NOMO-1 (cell line): ENCODE measurements around the gene C1QC.
A peak's percentile ranks its signal among the peaks of the same experiment; 100 is the strongest.
"Not testable (repeated sequence)": the region's sequence is repeated elsewhere in the genome, so short reads cannot be mapped to it uniquely, and the experiment has no call there.

Source experiments
- DNase-seq, 2 experiments: peaks; one replicate each; lab custom pipeline; 2025; ENCODE audit not compliant: unreplicated experiment in 2 of 2; lab: John Stamatoyannopoulos, UW

The C1QC gene

DNA sequence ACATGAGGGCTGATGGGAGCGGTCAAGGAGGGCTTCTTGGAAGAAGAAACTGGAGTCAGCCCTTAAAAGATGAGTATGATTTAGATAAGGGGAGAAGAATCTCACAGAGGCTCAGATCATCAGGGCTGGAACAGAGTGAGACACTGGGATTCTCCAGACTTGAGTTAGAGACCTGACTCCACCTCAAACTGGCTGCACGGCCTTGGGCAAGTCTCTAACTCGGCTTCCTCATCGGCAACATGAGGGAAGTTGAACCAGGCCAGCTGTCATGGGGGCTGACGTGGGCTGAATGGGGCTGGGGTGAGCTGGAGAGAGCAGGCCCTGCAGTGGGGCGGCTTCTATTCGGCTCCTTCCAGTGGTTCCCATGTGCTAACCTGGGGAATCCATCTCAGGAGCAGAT is 2.5 kb downstream of the C1QC start:
- DNase-seq = no peak

DNA sequence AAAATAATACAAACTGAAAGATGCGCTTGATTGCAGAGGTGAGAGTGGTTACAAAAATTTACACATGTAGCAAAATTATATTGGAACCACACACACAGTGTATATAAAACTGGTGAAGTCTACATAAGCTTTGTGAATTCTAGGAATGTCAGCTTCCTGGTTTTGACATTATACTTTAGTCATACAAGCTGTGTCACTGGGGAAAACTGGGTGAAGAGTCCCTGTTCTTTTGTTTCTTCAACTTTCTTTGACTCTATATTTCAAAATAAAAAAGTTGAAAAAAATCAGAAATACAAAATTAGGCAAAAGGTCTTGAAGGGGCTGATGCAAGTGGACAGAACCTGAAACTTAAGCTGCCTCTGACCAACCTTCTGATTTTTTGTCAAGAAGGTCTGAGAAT is 3.0 kb downstream of the C1QC start:
- DNase-seq = no peak

DNA sequence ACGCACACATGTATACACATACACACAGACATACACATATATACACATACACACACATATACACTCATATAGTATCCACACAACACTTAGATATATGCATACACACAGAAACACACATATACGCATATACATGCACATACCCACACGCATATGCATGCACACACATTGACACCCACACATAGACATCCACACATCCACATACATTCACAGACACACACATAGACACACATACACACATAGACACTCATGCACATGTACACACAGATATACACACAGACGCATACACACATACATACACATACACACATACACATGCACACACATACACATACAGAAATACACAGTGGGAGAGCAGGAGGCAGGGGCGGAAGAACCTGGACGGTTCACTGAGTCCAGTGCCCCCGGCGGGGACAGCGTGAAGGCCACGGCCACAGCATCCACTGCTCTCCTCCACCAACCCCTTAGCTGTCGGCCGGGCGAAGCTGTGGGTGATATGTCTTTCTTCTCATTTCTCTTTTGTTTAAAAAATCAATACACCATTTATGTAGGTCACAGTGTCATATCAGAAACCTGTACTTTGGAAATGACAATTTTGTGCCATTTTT is 6.8 kb downstream of the C1QC start:
- no peak for DNase-seq

DNA sequence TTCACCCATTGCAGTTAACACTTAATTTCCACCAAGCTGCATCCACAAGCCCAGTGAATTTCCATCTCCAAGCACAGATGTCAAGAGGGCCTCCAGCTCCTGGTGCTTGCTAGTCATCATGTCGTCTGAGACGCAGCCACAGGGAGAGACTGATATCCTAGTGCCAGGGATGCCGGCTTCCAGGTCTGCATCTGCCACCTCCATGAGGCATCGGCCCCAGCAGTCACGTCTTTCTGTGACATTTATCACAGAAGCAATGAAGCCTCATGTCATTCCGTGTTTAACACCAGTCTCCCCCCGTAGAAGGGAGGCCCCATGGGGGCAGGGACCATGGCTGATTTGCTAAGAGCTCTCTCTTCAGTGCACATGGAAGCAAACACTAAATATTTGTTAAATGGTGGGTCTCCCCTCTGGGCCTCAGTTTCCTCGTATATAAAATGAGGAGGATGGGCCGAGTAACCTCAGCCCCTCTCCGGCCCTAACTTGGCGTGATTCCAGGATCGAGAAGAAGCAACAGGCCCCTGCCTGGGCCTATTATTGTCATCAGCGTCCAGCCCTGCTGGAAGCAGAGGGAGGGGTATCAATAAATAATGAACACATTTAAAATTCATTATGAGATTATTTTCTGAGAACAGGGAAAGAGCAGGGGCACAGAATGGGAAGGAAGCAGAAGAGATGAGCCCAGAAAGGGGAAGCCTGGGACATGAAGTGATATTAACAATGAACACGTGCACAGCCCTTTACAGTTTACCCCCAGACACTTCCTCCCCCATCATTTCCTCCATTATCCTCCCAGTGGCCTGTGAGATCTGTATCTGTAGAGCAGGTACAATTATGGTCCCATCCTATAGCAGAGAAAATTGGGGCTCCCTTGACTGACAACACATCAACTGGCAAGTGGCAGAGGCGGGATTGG is 8.8 kb downstream of the C1QC start:
- peak in 1 of 2 experiments; percentile 17 for DNase-seq

DNA sequence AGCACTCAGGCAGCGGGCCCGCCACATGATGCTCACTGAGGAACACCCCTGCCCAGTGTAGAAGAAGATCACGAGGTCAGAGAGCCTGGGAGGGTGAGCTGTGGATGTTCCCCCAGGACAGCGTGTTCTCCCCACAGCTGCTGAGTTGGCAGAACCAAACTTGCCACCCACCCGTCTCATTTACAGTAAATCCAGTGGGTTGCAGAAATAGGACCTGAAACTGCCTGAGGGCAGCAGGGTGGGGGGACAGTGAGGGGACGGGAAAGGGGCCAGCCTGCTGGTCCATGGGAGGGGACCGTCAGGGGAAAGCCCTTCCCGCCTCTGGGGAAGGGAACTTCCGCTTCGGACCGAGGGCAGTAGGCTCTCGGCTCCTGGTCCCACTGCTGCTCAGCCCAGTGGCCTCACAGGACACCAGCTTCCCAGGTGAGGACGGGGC is 9.5 kb downstream of the C1QC start, which contains the start of gene C1QB:
Gene C1QB (plus strand): TSS at position 356 of the 436 bp plus-strand sequence. CDS start 6,227 bp downstream, outside the sequence.
- DNase-seq = no peak

DNA sequence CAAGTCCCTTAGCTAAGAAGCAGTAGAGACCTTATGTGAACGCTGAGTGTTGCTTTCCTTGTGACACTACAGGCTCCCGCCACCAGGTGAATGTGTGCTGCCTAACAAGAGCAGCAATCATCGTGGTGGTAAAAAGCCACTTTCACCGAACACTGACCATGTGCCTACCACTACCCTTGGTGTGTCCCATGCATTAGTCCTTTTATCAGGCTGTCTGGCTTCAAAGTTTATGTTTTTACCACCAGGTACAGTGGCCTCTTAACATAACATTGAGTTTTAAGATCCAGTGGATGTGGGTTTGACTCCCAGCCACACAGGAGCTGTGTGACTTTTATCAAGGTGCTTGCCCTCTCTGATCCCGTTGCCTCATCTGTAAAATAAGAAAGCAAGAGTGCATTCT is 11.3 kb downstream of the C1QC start:
- DNase-seq = no peak

DNA sequence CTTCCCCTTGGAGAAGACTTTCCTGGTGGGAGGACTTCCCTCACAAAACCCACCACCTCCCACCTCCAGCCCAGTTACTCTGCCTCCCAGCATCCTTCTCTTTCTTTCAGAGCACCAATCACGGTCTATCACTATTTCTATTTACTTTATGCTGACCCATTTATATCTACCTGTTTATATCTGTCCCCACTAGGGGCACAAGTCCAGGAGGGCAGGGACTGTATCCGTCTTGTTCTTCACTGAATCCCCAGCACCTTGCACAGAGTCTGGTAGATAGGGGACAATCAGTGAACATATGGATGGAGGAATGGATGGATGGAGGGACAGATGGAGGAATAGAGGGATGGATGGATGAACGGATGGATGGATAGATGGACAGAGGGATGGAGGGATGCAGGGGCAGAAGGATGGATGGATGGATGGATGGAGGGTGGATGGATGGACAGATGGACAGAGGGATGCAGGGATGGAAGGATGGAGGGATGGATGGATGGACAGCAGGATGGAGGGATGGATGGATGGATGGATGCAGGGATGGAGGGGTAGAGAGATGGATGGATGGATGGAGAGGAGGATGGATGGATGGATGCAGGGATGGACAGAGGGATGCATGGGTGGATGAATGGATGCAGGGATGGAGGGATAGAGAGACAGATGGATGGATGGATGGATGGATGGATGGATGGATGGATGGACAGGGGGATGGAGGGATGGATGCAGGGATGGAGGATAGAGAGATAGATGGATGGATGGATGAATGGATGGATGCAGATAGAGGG is 15.1 kb downstream of the C1QC start:
- no peak for DNase-seq

DNA sequence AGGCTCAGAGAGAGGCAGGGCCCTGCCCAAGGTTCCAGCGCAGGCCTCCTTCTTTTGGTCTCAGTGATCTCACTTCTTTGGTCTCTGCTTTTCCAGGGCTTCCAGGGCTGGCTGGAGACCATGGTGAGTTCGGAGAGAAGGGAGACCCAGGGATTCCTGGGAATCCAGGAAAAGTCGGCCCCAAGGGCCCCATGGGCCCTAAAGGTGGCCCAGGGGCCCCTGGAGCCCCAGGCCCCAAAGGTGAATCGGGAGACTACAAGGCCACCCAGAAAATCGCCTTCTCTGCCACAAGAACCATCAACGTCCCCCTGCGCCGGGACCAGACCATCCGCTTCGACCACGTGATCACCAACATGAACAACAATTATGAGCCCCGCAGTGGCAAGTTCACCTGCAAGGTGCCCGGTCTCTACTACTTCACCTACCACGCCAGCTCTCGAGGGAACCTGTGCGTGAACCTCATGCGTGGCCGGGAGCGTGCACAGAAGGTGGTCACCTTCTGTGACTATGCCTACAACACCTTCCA is 17.3 kb downstream of the C1QC start:
- no peak for DNase-seq

DNA sequence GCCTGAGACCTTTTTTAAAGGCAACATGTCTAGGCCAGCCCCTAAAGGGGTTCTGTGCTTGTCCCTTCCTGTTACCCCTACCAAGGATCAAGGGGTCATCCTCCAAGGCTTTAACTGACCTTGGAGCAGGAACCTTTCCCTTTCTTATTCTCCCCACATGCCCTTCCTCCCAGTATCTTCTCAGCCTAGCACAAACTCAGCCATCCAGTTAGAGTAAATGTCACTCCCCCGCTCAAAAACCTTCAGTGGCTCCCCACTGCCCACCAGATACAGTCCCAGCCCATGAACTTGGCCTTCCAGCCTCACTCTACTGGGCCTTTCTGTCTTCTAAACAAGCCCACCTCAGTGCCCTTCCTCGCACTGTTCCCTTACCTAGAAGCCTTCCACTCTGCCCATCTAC is 18.4 kb downstream of the C1QC start:
- no peak for DNase-seq

DNA sequence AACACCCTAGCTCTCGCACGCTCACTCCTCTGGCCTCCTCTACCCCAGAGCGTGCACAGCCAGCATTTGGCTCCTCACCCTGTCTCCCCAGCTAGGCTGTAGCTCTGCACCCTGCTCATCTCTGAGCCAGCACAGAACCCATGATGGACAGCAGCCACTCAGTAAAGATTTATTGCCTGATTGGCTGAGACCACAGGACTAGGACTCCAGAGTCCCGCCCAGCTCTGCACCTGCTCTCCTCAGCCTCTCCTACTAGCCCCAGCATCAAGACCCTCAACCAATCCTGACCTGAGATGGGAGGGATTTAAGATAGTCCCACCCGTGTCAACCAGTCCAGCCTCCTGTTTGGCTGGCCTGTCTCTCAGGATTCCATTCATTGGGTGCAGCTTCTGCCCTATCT is 18.9 kb downstream of the C1QC start:
- DNase-seq = no peak

DNA sequence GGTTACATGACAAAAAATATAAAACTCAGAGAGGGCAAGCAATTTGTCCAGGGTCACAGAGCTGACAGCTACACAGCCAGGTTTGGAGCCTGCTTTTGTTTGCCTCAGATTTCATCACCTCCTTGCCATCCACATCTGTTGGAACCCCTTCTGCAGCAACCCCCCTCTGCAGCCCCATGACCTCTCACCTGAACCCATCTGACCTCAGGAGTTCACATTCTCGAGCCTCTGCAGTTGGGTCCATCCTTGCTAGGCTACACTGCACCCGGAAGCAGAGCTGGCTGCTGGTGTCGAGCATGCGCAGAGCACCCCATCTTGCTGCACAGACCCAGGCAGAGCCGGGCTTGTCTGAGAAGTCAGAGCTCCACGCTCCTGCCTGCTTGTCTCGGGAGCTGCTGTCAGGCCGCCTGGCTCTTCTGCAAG is 19.6 kb downstream of the C1QC start:
- no peak for DNase-seq

DNA sequence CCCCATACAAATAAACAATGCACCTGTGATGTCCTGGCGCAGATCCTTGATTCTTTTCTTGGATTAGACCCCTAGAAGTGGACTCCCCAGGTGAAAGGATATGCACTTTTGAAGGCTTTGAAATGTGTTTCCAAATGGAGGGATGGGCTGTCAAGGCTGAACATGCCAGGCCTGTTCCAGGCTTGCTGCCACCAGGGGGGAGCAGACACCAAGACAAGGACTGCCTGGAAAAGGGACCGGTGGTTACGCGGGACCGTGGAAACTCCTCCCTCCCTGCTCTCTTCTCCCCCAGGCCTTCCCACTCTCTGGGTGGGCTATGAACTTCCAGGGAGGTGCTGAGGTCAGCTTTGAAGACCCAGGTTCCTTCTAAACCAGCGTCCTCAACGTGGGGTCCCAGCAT is 22.3 kb downstream of the C1QC start:
- DNase-seq = no peak

DNA sequence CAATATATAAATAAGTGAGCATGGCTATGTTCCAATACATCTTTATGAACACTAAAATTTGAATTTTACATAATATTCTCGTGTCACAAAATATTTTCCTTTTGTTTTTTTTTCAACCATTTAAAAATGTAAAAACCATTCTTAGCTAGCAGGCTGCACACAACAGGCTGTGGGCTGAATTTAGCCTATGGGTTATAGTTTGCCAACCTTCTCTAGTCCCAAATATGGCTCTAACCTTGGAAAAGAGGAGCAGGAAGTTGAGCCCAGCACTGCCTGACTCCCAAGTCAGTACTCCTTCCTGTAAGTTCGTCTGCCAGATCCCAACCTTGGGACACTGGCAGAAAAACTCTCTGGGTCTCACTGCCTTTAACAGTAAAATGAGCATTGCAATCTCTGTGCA is 23.0 kb downstream of the C1QC start:
- DNase-seq = no peak

DNA sequence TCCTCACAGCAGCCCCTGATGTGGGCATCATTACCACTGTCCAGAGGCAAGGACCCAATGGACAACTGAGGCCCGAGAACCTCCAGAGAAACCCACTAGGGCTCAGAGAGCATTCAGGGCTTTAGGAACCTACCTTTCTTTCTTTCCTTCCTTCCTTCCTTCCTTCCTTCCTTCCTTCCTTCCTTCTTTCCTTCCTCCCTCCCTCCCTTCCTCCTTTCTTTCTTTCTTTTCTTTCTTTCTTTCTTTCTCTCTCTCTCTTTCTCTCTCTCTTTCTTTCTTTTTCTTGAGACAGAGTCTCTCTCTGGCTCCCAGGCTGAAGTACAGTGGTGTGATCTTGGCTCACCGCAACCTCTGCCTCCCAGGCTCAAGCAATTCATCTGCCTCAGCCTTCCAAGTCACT is 25.4 kb downstream of the C1QC start:
- not testable (repeated sequence) for DNase-seq

DNA sequence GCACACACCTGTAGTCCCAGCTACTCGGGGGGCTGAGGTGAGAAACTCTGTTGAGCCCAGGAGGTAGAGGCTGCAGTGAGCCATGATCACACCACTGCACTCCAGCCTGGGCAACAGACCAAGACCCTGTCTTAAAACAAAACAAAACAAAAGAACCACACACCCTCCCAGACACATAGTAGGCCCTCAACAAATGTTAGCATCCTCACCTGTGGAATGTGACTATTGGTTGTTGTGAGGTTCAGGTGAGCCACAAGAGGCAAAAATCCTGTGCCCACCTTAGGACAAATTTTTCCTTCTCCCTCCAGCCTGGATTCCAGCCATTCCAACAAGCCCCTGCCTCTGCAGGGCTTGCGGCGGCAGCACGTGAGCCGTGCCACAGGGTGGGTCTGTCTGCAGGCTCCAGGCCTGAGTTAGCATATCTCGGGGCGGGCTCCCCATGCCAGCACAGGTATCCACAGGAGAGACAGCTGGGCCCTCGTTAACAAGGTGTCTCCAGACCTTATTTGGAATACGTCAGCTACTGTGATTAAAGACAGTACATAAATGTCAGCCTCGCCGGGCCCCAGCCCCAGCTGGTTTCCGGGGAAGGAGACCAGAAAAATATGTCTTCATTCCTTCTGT is 27.0 kb downstream of the C1QC start:
- no peak for DNase-seq

DNA sequence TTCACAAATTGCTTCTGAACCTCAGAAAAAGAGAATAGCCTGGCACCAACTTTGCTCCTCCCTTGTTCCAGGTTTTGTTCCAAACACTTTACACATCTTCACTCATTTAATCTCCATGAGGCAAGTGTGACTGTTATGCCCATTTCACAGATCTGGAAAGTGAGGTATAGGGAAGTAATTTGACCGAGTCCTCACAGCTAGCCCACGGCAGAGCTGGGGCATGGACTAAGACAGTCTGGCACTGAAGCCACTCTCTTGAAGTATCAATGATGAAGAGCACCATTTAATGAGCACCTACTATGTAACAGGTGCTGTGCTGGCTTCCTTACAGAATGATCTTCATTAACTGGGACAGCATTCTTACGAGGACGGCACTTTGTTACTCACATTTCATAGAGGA is 28.6 kb downstream of the C1QC start:
- DNase-seq = no peak

DNA sequence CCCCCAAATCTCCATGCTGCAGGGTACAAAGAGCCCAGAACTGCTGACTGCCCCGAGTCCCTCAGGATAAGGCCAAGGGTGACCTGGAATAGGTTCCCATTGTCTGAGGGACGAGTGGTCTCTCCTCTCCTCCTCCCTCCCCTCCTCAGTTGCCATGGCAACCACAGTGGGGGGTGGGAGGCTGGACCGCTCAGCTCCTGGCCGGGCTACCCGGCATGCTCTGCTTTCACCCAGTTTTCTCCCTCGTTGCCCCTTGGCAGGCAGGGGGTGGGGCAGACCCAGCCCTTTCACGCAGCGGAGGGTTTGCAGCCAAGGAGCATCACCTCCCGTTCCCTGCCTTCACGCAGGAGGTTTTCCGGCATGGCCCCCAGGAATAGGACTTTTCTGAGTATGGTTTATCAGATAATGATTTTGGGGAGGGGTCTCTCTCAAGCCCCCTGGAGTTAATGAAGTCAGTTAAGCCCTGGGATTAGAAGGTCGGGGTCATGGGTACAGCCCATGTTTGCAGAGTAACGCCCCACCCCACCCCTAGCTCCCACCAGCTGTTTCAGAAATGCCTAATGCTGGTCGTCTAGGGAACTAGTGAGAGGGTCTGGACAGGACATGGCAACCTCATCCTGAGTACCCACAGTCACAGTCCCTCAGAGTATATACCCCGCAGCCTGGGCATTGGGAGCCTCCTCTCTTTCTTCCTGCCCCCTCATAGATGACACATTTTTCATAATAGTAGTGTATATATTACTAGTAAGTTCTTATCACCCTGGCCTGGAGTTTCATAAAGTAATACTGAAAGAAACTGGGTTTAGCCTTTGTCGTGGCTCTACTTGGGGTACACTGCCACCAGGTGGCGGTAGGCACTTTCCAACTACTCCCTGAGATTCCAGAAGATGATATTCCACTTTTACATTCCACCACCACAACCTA is 30.3 kb downstream of the C1QC start:
- DNase-seq = peak in 1 of 2 experiments; percentile 41

DNA sequence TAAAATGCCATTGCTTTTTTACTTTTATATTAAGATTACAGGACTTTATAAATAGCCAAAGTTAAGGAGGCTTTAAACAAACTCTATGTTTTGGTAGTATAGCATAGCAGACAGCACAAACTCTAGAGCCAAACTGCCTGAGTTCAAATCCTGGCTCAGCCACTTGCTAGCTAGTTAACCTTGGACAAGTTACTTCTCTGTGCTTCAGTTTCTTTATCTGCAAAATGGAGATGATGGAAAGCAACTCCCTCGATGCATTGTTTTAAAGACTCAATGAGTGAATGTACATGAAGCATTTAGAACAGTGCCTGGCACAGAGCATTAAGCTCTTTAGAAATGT is 30.9 kb downstream of the C1QC start:
- DNase-seq = no peak

DNA sequence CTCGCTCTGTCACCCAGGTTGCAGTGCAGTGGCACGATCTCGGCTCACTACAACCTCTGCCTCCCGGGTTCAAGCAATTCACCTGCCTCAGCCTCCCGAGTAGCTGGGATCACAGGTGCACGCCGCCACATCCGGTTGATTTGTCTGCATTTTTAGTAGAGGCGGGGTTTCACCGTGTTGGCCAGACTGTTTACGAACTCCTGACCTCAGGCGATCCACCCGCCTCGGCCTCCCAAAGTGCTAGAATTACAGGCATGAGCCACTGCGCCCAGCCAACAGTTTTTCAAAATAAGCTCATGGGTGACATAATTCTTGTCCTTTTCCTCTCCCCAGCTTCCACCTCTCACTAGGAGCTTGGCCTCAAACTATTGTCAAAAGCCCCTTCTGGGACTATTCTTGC is 32.7 kb downstream of the C1QC start:
- not testable (repeated sequence) for DNase-seq
